ENCODE data around the gene LAIR2. TPM values are rescaled to one million over a fixed set of nuclear protein-coding genes. Genes with fewer than 3 reads are reported as not detected.

The LAIR2 gene
- total and polyA plus RNA-seq, 2 experiments from 2014 or later = not detected

DNA sequence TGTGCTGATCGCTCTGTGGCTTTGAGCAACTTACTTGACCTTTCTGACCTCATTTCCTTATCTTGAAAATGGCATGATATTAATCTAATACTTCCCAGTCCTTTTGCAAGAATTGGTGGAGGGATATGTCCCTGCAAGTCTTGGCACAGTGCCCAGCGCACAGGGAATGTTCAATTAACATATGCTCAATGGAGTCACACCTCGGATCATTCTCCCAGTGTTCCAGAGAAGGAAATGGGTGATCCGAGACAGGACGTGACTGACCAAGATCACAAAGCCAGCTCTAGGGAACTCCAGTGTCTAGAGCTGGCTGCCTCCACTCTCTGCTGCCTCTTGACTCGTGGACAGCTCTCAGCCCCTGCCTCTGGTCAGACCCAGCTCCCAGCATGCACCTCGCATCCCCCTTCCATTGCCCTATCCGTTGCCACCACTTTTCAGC, 33.1 kb upstream of the LAIR2 start:
- Histone ChIP-seq H3K9me2 (ENCODE audit: insufficient read depth) (no peaks in the 10 kb centered on the region), H3K4me2 (no peak overlapping the region), H3K27ac (ENCODE audit: low read depth) (no peak overlapping the region), H3K36me3 (ENCODE audit: insufficient read depth) (no peaks in the 10 kb centered on the region), H3K27me3 (ENCODE audit: insufficient read depth) (peaks cover 41% of the 10 kb centered on the region), H4K20me1 (replicated peaks; ENCODE audit: insufficient read depth) (no peaks in the 10 kb centered on the region; the same call in 1 of the 2 replicates), H3F3A (replicated peaks; ENCODE audit: low read depth) (0 out of 2 replicates have a peak, but pooled peaks cover 3% of the 10 kb centered on the region), H2AFZ (no peak overlapping the region), H3K4me3 (no peak overlapping the region), H3K79me2 (replicated peaks; ENCODE audit: insufficient read depth) (no peaks in the 10 kb centered on the region; the same call in 1 of the 2 replicates), H3K4me1 (ENCODE audit: insufficient read depth) (peaks cover 17% of the 10 kb centered on the region)
- no peak overlapping the region for H3K27ac Mint-ChIP-seq
- no peak overlapping the region for H3K4me3 Mint-ChIP-seq
- DNase-seq (ENCODE audit: low spot score) (no peak), ATAC-seq (no peak)
- H3K27me3 Mint-ChIP-seq (ENCODE audit: insufficient read depth, low read depth, poor library complexity) = peaks cover 30% of the 10 kb centered on the region
- no peaks in the 10 kb centered on the region; the same call in 2 of the 3 replicates for H3K36me3 Mint-ChIP-seq (ENCODE audit: low read depth)
- TF ChIP-seq CREB1 (CRISPR knock-in tag; IDR thresholded peaks at IDR 0.05; ENCODE audit: low read depth) (no peak), JUNB (IDR thresholded peaks at IDR 0.05; ENCODE audit: unreplicated experiment) (no peak)
- TF ChIP-seq, protein P1, sequence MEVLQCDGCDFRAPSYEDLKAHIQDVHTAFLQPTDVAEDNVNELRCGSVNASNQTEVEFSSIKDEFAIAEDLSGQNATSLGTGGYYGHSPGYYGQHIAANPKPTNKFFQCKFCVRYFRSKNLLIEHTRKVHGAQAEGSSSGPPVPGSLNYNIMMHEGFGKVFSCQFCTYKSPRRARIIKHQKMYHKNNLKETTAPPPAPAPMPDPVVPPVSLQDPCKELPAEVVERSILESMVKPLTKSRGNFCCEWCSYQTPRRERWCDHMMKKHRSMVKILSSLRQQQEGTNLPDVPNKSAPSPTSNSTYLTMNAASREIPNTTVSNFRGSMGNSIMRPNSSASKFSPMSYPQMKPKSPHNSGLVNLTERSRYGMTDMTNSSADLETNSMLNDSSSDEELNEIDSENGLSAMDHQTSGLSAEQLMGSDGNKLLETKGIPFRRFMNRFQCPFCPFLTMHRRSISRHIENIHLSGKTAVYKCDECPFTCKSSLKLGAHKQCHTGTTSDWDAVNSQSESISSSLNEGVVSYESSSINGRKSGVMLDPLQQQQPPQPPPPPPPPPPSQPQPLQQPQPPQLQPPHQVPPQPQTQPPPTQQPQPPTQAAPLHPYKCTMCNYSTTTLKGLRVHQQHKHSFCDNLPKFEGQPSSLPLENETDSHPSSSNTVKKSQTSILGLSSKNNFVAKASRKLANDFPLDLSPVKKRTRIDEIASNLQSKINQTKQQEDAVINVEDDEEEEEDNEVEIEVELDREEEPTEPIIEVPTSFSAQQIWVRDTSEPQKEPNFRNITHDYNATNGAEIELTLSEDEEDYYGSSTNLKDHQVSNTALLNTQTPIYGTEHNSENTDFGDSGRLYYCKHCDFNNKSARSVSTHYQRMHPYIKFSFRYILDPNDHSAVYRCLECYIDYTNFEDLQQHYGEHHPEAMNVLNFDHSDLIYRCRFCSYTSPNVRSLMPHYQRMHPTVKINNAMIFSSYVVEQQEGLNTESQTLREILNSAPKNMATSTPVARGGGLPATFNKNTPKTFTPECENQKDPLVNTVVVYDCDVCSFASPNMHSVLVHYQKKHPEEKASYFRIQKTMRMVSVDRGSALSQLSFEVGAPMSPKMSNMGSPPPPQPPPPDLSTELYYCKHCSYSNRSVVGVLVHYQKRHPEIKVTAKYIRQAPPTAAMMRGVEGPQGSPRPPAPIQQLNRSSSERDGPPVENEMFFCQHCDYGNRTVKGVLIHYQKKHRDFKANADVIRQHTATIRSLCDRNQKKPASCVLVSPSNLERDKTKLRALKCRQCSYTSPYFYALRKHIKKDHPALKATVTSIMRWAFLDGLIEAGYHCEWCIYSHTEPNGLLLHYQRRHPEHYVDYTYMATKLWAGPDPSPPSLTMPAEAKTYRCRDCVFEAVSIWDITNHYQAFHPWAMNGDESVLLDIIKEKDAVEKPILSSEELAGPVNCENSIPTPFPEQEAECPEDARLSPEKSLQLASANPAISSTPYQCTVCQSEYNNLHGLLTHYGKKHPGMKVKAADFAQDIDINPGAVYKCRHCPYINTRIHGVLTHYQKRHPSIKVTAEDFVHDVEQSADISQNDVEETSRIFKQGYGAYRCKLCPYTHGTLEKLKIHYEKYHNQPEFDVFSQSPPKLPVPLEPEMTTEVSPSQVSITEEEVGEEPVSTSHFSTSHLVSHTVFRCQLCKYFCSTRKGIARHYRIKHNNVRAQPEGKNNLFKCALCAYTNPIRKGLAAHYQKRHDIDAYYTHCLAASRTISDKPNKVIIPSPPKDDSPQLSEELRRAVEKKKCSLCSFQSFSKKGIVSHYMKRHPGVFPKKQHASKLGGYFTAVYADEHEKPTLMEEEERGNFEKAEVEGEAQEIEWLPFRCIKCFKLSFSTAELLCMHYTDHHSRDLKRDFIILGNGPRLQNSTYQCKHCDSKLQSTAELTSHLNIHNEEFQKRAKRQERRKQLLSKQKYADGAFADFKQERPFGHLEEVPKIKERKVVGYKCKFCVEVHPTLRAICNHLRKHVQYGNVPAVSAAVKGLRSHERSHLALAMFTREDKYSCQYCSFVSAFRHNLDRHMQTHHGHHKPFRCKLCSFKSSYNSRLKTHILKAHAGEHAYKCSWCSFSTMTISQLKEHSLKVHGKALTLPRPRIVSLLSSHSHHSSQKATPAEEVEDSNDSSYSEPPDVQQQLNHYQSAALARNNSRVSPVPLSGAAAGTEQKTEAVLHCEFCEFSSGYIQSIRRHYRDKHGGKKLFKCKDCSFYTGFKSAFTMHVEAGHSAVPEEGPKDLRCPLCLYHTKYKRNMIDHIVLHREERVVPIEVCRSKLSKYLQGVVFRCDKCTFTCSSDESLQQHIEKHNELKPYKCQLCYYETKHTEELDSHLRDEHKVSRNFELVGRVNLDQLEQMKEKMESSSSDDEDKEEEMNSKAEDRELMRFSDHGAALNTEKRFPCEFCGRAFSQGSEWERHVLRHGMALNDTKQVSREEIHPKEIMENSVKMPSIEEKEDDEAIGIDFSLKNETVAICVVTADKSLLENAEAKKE (CRISPR knock-in tag; IDR thresholded peaks at IDR 0.05) = no peak
- TF ChIP-seq, protein P2, sequence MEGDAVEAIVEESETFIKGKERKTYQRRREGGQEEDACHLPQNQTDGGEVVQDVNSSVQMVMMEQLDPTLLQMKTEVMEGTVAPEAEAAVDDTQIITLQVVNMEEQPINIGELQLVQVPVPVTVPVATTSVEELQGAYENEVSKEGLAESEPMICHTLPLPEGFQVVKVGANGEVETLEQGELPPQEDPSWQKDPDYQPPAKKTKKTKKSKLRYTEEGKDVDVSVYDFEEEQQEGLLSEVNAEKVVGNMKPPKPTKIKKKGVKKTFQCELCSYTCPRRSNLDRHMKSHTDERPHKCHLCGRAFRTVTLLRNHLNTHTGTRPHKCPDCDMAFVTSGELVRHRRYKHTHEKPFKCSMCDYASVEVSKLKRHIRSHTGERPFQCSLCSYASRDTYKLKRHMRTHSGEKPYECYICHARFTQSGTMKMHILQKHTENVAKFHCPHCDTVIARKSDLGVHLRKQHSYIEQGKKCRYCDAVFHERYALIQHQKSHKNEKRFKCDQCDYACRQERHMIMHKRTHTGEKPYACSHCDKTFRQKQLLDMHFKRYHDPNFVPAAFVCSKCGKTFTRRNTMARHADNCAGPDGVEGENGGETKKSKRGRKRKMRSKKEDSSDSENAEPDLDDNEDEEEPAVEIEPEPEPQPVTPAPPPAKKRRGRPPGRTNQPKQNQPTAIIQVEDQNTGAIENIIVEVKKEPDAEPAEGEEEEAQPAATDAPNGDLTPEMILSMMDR (conservative IDR thresholded peaks at IDR 0.05; ENCODE audit: low read depth in 2 of 2) = no peak
- no peaks in the 10 kb centered on the region for H3K9me3 Mint-ChIP-seq
- peaks cover 21% of the 10 kb centered on the region for H3K4me1 Mint-ChIP-seq
